Liver (tissue), 9 donors: Measurements from ENCODE around the gene SFXN5. TPM values are rescaled to one million over a fixed set of nuclear protein-coding genes. Genes with fewer than 3 reads are reported as not detected.

Experiments used
- DNase-seq: peaks from one replicate; pipeline ENCODE4 v3.0.0-alpha.2; 2017; ENCODE audit warnings: low spot score
- H3K27ac ChIP-seq, 2 donors: one replicate each; pipeline ENCODE4 v1.7.0; 2013; ENCODE audit warnings: inconsistent platforms in 2 of 2, low read length in 2 of 2, control low read depth in 1 of 2, low read depth in 1 of 2, mild to moderate bottlenecking in 1 of 2
- H3K27me3 ChIP-seq, 4 donors: one replicate each; pipeline versions ENCODE4 v1.6.1 to v1.7.0; 2013; ENCODE audit warnings: low read length in 3 of 4, inconsistent platforms in 1 of 4, mild to moderate bottlenecking in 1 of 4, moderate library complexity in 1 of 4; ENCODE audit not compliant: control insufficient read depth in 4 of 4, insufficient read depth in 4 of 4
- H3K36me3 ChIP-seq, 4 donors: one replicate each; pipeline versions ENCODE4 v1.6.1 to v1.7.0; 2013; ENCODE audit warnings: low read length in 3 of 4, mild to moderate bottlenecking in 3 of 4, low read depth in 1 of 4, moderate library complexity in 1 of 4; ENCODE audit not compliant: control insufficient read depth in 4 of 4, insufficient read depth in 3 of 4
- H3K4me1 ChIP-seq, 4 donors: one replicate each; pipeline versions ENCODE4 v1.6.1 to v1.7.0; 2013; ENCODE audit warnings: low read length in 3 of 4, mild to moderate bottlenecking in 3 of 4, moderate library complexity in 1 of 4; ENCODE audit not compliant: control insufficient read depth in 4 of 4, insufficient read depth in 4 of 4
- H3K4me3 ChIP-seq, 3 donors: one replicate each; pipeline versions ENCODE4 v1.6.1 to v1.7.0; 2013; ENCODE audit warnings: low read length in 3 of 3, control low read depth in 1 of 3, low read depth in 1 of 3, mild to moderate bottlenecking in 1 of 3
- H3K9ac ChIP-seq, 2 donors: one replicate each; pipeline ENCODE4 v1.7.0; 2013; ENCODE audit warnings: low read length in 2 of 2, mild to moderate bottlenecking in 2 of 2, moderate library complexity in 2 of 2, control low read depth in 1 of 2, low read depth in 1 of 2
- H3K9me3 ChIP-seq, 4 donors: one replicate each; pipeline versions ENCODE4 v1.6.1 to v1.7.0; 2013; ENCODE audit warnings: low read length in 3 of 4; ENCODE audit not compliant: control insufficient read depth in 4 of 4
- ATF3 ChIP-seq: IDR thresholded peaks from 2 replicates; pipeline ENCODE4 v1.6.1; 2016; ENCODE audit warnings: antibody characterized with exemption
- CTCF ChIP-seq: fragments of 150-350 bp; IDR thresholded peaks from 2 replicates; pipeline ENCODE4 v1.5.1; 2017; ENCODE audit warnings: improper control_type of control experiment, low read depth, low read length; ENCODE audit not compliant: missing input control
- EGR1 ChIP-seq, 2 donors: IDR thresholded peaks; 2 replicates each; pipeline ENCODE4 v1.6.1; 2016 to 2018; ENCODE audit warnings: antibody characterized with exemption in 2 of 2, low read depth in 2 of 2
- FOXA1 ChIP-seq: IDR thresholded peaks from 2 replicates; pipeline ENCODE4 v1.6.1; 2016; ENCODE audit warnings: antibody characterized with exemption
- FOXA2 ChIP-seq: IDR thresholded peaks from 2 replicates; pipeline ENCODE4 v1.6.1; 2016; ENCODE audit warnings: antibody characterized with exemption
- GABPA ChIP-seq, 2 donors: IDR thresholded peaks in 1 of 2; conservative IDR thresholded peaks in 1 of 2; 2 replicates each; pipeline ENCODE4 v1.6.1; 2016; ENCODE audit warnings: antibody characterized with exemption in 2 of 2, mild to moderate bottlenecking in 1 of 2, moderate library complexity in 1 of 2
- HNF4A ChIP-seq, 2 donors: conservative IDR thresholded peaks; 2 replicates each; pipeline ENCODE4 v1.6.1; 2016; ENCODE audit warnings: antibody characterized with exemption in 2 of 2, mild to moderate bottlenecking in 2 of 2
- HNF4G ChIP-seq: IDR thresholded peaks from 2 replicates; pipeline ENCODE4 v1.6.1; 2016; ENCODE audit warnings: antibody characterized with exemption
- JUND ChIP-seq, 2 donors: IDR thresholded peaks; 2 replicates each; pipeline ENCODE4 v1.6.1; 2016; ENCODE audit warnings: antibody characterized with exemption in 2 of 2
- MAX ChIP-seq: IDR thresholded peaks from 2 replicates; pipeline ENCODE4 v1.6.1; 2016; ENCODE audit warnings: antibody characterized with exemption
- NR2F2 ChIP-seq: IDR thresholded peaks from 2 replicates; pipeline ENCODE4 v1.6.1; 2016; ENCODE audit warnings: antibody characterized with exemption
- RAD21 ChIP-seq, 2 donors: IDR thresholded peaks; 2 replicates each; pipeline ENCODE4 v1.6.1; 2016; ENCODE audit warnings: antibody characterized with exemption in 2 of 2, mild to moderate bottlenecking in 2 of 2
- REST ChIP-seq: IDR thresholded peaks from 2 replicates; pipeline ENCODE4 v1.6.1; 2016; ENCODE audit warnings: antibody characterized with exemption, mild to moderate bottlenecking
- RXRA ChIP-seq, 2 donors: IDR thresholded peaks; 2 replicates each; pipeline ENCODE4 v1.6.1; 2017 to 2018; ENCODE audit warnings: antibody characterized with exemption in 2 of 2, mild to moderate bottlenecking in 1 of 2
- SP1 ChIP-seq: IDR thresholded peaks from 2 replicates; pipeline ENCODE4 v1.6.1; 2018; ENCODE audit warnings: antibody characterized with exemption, mild to moderate bottlenecking
- TAF1 ChIP-seq: conservative IDR thresholded peaks from 2 replicates; pipeline ENCODE4 v1.6.1; 2016; ENCODE audit warnings: antibody characterized with exemption, mild to moderate bottlenecking
- YY1 ChIP-seq: IDR thresholded peaks from 2 replicates; pipeline ENCODE4 v1.6.1; 2016; ENCODE audit warnings: antibody characterized with exemption, mild to moderate bottlenecking
- ZBTB33 ChIP-seq: IDR thresholded peaks from 2 replicates; pipeline ENCODE4 v1.6.1; 2016; ENCODE audit warnings: antibody characterized with exemption
- WGBS: extraction: QIAGEN DNeasy Blood & Tissue Kit; methylation state at CpG from one replicate; pipeline ENCODE4 v1.1.7; 2013; 5-methylcytosine and 5-hydroxymethylcytosine counted together
- polyA plus RNA-seq, 2 donors: library from polyadenylated mRNA; stranded (reverse) in 1 of 2; unstranded in 1 of 2; fragments of 200-250 nt in 1 of 2; fragments of >200 nt in 1 of 2; fragmentation: Nextera tagmentation in 1 of 2; extraction: Ambion mirVana in 1 of 2; gene quantifications; one replicate each; pipeline versions ENCODE4 v1.2.1 to v1.2.3, GENCODE V29; 2013 to 2015
- total RNA-seq, 2 donors: library from RNA; depleted of rRNA; stranded (reverse); fragments of >200 nt; gene quantifications; one replicate each; pipeline ENCODE4 v1.2.3, GENCODE V29; 2014
- donor health status: healthy.
- donor health status: healthy.
- donor health status: healthy.
- donor health status: healthy.
- donor health status: healthy.

SFXN5 gene
- total and polyA plus RNA-seq, 4 donors: 23.3 to 58.2 (median 29.5) TPM

GRCh38 chr2:72963423-72964145 is 107.9 kb downstream of the SFXN5 start:
- no peak overlapping the region for H3K4me3 ChIP-seq
- TF ChIP-seq YY1: no peak
- TF ChIP-seq SP1: no peak
- TF ChIP-seq HNF4G: no peak
- TF ChIP-seq JUND (IDR thresholded peaks at IDR 0.05): no peak
- no peak for TF ChIP-seq TAF1
- TF ChIP-seq ATF3: no peak
- no peak for TF ChIP-seq FOXA1
- no peak for TF ChIP-seq EGR1 (IDR thresholded peaks at IDR 0.05; ENCODE audit: low read depth in 2 of 2)
- no peak for TF ChIP-seq MAX
- TF ChIP-seq NR2F2: no peak
- no peaks in the 10 kb centered on the region for H3K27me3 ChIP-seq
- H3K9me3 ChIP-seq: no peaks in the 10 kb centered on the region
- H3K36me3 ChIP-seq: peaks cover 10 to 64% (median 28%) of the 10 kb centered on the region in 4 donors
- H3K4me1 ChIP-seq: no peaks in the 10 kb centered on the region
- WGBS: 91% methylated on average over 10 of the region's 10 CpGs
- DNase-seq: no peak
- no peak overlapping the region for H3K9ac ChIP-seq
- no peak overlapping the region for H3K27ac ChIP-seq

- 88% methylated on average over 7 of the region's 7 CpGs for WGBS
- H3K9ac ChIP-seq: no peak overlapping the region
- no peaks in the 10 kb centered on the region for H3K9me3 ChIP-seq
- peaks cover 10 to 63% (median 30%) of the 10 kb centered on the region in 4 donors for H3K36me3 ChIP-seq
- H3K27me3 ChIP-seq: no peaks in the 10 kb centered on the region
- H3K4me3 ChIP-seq: no peak overlapping the region
- TF ChIP-seq TAF1 (no peak), ATF3 (no peak), SP1 (no peak), REST (no peak), YY1 (no peak), EGR1 (IDR thresholded peaks at IDR 0.05; ENCODE audit: low read depth in 2 of 2) (no peak), FOXA2 (no peak), ZBTB33 (no peak), MAX (no peak), FOXA1 (no peak), RXRA (IDR thresholded peaks at IDR 0.05) (no peak), RAD21 (IDR thresholded peaks at IDR 0.05) (no peak), HNF4G (no peak), HNF4A (conservative IDR thresholded peaks at IDR 0.05) (no peak), CTCF (no peak), GABPA (IDR thresholded peaks at IDR 0.05 in 1 of 2, conservative IDR thresholded peaks at IDR 0.05 in 1 of 2) (no peak), JUND (IDR thresholded peaks at IDR 0.05) (no peak)
- no peak overlapping the region for H3K27ac ChIP-seq
- DNase-seq: no peak
- H3K4me1 ChIP-seq: no peaks in the 10 kb centered on the region
These were observed 108.6 kb downstream of the SFXN5 start for GRCh38 chr2:72962911-72963310.
